ENCODE data around the gene GGNBP2. TPM values are rescaled to one million over a fixed set of nuclear protein-coding genes. Genes with fewer than 3 reads are reported as not detected.

The GGNBP2 gene
- total RNA-seq, 1 donor from 2014 or later = 94.3 TPM

DNA sequence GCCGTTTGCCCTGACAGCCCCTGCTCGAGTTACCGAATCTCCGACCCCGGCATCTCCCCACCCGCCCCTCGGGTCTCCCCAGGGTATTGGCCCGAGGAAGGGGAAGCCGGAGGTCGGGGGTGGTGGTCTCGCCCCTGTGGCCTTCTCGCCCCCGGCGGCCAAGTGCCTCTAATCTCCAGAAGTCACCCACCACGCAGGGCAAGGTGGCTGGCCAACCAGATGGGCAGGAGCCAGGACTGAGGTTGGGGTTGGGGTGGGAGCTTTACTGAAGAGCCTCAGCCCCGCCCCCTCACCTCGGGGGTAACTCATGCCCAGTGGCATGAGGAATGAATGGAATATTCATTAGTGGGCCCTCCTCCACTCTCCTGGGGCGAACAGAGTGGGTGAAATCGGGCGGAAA, 47.6 kb downstream of the GGNBP2 start:
- TF ChIP-seq, protein P1, sequence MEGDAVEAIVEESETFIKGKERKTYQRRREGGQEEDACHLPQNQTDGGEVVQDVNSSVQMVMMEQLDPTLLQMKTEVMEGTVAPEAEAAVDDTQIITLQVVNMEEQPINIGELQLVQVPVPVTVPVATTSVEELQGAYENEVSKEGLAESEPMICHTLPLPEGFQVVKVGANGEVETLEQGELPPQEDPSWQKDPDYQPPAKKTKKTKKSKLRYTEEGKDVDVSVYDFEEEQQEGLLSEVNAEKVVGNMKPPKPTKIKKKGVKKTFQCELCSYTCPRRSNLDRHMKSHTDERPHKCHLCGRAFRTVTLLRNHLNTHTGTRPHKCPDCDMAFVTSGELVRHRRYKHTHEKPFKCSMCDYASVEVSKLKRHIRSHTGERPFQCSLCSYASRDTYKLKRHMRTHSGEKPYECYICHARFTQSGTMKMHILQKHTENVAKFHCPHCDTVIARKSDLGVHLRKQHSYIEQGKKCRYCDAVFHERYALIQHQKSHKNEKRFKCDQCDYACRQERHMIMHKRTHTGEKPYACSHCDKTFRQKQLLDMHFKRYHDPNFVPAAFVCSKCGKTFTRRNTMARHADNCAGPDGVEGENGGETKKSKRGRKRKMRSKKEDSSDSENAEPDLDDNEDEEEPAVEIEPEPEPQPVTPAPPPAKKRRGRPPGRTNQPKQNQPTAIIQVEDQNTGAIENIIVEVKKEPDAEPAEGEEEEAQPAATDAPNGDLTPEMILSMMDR (IDR thresholded peaks at IDR 0.05; ENCODE audit: insufficient read depth, low read length, severe bottlenecking) = no peak
- FAIRE-seq = no peak

DNA sequence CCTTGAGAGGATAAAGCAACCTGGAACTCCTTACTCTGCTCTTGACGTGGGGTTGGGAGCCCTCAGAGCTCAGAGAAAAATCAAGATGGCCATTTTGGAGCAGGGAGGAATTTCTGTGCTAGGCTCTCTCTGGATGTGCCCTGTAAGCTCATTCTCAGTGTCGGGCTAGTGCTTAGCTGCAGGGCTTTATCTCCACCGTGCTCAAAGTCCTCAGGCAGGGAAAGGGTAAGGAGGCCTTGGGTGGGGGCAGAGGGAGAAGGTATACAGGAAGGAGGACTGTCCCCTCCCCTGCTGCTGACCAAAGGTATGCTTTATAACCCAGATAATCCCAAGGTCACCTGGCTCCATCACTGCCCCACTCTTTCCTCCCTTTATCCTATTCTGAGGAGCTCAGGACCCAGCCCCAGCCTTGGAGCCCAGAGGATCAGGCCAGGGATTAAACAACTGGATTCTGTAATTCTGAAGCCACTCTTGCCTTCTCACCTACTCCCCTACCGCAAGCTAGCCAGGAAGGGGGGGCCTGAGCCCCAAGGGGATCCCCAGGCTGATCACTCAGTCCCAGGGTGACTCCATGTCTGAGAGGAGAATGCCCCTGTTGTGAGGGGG, 48.1 kb downstream of the GGNBP2 start:
- TF ChIP-seq, protein P1 (IDR thresholded peaks at IDR 0.05; ENCODE audit: insufficient read depth, low read length, severe bottlenecking) = no peak
- H3K4me3 ChIP-seq (ENCODE audit: low read depth, low read length) = peak overlapping the region; percentile 67
- FAIRE-seq = no peak
- DNase-seq (ENCODE audit: low read depth) = no peak
- peaks cover 3% of the 10 kb centered on the region for H3K36me3 ChIP-seq (ENCODE audit: control insufficient read depth, insufficient read depth, low read length)
- H3K27me3 ChIP-seq (ENCODE audit: control insufficient read depth, insufficient read depth, low read length) = no peaks in the 10 kb centered on the region

More for the DNA sequence above, 47.6 kb downstream of the GGNBP2 start:
- H3K4me3 ChIP-seq (ENCODE audit: low read depth, low read length) = peak overlapping the region; percentile 67
- no peak for DNase-seq (ENCODE audit: low read depth)
- no peaks in the 10 kb centered on the region for H3K27me3 ChIP-seq (ENCODE audit: control insufficient read depth, insufficient read depth, low read length)
- peaks cover 4% of the 10 kb centered on the region for H3K36me3 ChIP-seq (ENCODE audit: control insufficient read depth, insufficient read depth, low read length)

DNA sequence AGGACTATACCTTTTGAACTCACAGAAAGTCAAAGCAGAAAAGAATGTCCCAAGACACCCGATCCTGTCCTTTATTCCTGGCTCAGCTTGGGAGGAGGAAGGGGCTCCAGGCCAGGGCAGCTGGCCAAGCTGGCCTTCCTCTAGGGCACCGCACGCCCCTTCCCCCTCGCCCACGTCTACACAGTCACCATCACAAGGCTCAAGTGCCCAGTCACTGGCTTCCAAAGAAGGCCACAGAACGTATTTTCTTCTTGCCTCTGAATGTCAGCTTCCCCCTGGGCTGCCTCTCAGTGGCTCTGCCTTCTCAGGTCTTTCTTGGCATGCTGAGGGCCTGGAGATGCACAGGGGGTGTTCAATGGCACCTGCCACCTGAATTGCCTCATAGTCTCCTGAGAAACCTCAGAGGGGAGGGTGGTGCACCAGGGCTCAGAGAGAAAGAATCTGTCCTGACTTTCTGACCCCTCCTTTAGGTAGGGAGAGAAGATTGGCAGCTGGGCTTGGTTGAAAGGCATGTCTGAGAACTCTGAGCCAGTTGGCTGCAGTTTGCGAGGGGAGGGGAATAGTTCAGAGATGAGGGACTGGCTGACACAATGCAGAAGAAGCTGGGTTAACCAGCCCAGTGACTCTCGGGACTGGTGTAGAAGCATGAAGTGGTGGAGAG, 49.1 kb downstream of the GGNBP2 start:
- TF ChIP-seq, protein P1 (IDR thresholded peaks at IDR 0.05; ENCODE audit: insufficient read depth, low read length, severe bottlenecking) = no peak
- no peaks in the 10 kb centered on the region for H3K27me3 ChIP-seq (ENCODE audit: control insufficient read depth, insufficient read depth, low read length)
- DNase-seq (ENCODE audit: low read depth) = no peak
- FAIRE-seq = no peak
- peaks cover 3% of the 10 kb centered on the region for H3K36me3 ChIP-seq (ENCODE audit: control insufficient read depth, insufficient read depth, low read length)
- no peak overlapping the region for H3K4me3 ChIP-seq (ENCODE audit: low read depth, low read length)

DNA sequence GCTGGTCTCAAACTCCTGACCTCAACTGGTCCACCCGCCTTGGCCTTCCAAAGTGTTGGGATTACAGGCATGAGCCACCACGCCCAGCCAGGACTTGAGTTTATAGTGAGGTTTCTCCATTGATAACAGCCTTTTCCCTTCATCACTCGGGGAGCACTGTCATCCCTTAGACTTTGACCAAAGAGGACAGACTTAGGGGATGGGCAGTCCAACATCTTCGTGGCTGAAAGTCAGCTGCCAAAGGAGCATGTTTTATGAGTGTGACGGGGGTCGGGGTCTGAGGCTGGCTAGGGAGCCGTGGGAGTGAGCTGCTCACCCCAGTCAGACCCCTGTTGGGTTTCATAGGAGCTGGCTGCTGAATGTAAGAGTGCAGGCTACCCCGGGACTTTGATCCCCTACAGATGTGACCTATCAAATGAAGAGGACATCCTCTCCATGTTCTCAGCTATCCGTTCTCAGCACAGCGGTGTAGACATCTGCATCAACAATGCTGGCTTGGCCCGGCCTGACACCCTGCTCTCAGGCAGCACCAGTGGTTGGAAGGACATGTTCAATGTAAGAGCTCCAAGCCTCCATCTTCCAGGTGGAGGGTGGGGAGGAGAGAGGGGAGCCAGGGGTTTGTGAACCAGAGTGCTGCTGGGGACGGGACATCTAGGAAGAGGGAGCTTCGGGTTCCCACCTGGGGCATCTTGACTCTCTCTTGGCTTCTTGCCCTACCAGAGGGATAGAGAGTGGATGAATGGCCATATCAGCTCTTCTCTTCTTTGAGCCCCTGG, 50.1 kb downstream of the GGNBP2 start:
- DNase-seq (ENCODE audit: low read depth) (no peak), FAIRE-seq (no peak)
- Histone ChIP-seq H3K4me3 (ENCODE audit: low read depth, low read length) (no peak overlapping the region), H3K27me3 (ENCODE audit: control insufficient read depth, insufficient read depth, low read length) (no peaks in the 10 kb centered on the region), H3K36me3 (ENCODE audit: control insufficient read depth, insufficient read depth, low read length) (peaks cover 3% of the 10 kb centered on the region)
- TF ChIP-seq, protein P1 (IDR thresholded peaks at IDR 0.05; ENCODE audit: insufficient read depth, low read length, severe bottlenecking) = no peak

DNA sequence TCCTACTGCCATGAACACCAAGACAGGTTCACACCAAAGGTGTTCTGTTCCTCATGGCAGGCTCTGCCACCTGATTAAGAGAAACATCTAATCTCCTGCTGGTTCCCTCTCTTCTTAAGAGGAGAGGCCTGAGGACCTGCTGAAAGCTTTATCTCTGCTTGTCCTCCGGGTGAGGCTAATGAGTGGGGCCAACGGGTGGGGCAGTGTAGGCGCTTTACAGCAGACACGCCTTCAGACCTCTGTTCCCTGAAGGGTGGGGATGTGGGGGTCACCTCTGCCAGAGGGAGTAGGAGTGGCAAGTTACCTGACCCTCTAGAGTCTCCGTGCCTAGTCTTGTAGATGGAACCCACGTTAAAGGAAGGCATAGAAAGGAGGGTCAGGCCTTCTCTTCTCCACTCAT, 52.5 kb downstream of the GGNBP2 start:
- Histone ChIP-seq H3K36me3 (ENCODE audit: control insufficient read depth, insufficient read depth, low read length) (peaks cover 3% of the 10 kb centered on the region), H3K4me3 (ENCODE audit: low read depth, low read length) (no peak overlapping the region), H3K27me3 (ENCODE audit: control insufficient read depth, insufficient read depth, low read length) (no peaks in the 10 kb centered on the region)
- no peak for FAIRE-seq
- DNase-seq (ENCODE audit: low read depth) = no peak
- TF ChIP-seq, protein P1 (IDR thresholded peaks at IDR 0.05; ENCODE audit: insufficient read depth, low read length, severe bottlenecking) = no peak

Data from bronchial epithelial cell (primary cell).